ENCODE results near the gene MAP3K8. TPM values are rescaled to one million over a fixed set of nuclear protein-coding genes. Genes with fewer than 3 reads are reported as not detected.

The MAP3K8 gene
- total RNA-seq, 4 donors from 2014 or later, result 30.3 to 54.8 (median 47.6) TPM

- TF ChIP-seq, protein P1, sequence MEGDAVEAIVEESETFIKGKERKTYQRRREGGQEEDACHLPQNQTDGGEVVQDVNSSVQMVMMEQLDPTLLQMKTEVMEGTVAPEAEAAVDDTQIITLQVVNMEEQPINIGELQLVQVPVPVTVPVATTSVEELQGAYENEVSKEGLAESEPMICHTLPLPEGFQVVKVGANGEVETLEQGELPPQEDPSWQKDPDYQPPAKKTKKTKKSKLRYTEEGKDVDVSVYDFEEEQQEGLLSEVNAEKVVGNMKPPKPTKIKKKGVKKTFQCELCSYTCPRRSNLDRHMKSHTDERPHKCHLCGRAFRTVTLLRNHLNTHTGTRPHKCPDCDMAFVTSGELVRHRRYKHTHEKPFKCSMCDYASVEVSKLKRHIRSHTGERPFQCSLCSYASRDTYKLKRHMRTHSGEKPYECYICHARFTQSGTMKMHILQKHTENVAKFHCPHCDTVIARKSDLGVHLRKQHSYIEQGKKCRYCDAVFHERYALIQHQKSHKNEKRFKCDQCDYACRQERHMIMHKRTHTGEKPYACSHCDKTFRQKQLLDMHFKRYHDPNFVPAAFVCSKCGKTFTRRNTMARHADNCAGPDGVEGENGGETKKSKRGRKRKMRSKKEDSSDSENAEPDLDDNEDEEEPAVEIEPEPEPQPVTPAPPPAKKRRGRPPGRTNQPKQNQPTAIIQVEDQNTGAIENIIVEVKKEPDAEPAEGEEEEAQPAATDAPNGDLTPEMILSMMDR (IDR thresholded peaks at IDR 0.05; ENCODE audit: low read depth), result no peak
Measured at GRCh38 chr10:30438021-30438850, 4.3 kb downstream of the MAP3K8 start.

DNA sequence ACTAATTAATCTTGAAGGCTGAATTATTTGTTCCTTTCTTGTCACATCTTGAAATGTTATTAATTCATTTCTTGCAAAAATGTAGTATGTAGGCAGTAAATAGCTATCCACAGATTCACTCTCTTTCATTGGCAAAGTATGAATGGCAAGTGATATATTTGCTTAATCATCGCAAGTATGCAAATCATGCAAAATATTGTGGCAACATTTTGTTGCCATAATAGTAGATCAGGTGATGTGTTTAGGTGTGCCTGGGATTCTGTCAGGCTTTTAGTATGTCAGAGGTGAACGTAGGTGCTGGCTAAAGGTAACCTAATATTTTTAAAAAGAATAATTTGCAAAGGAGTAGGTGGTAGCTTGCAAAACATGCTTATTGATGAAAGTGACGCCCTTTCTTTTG is 5.9 kb downstream of the MAP3K8 start:
- TF ChIP-seq, protein P1 (IDR thresholded peaks at IDR 0.05; ENCODE audit: low read depth), result no peak

- TF ChIP-seq, protein P1 (IDR thresholded peaks at IDR 0.05; ENCODE audit: low read depth), result no peak
Measured at GRCh38 chr10:30442019-30442606, 8.1 kb downstream of the MAP3K8 start.

GRCh38 chr10:30443049-30443448 is 9.1 kb downstream of the MAP3K8 start:
- TF ChIP-seq, protein P1 (IDR thresholded peaks at IDR 0.05; ENCODE audit: low read depth), result no peak

DNA sequence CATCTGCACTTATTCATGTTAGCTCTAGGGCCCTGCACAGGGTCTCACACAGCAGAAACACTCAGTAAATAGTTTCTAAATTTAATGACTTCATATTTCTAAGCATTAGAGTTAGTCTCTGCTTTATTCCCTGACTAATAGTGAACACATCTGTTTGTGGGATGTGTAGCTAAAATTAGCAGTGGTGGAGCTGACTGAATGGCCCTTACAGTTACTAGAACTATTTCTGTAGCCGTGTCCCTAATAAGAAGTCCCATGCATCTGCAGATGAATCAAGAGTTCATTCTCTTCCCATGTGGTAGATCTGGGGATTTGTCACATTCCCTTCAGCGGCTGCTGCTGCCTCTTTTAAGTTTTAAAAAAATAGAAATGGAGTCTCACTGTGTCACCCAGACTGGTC is 11.7 kb downstream of the MAP3K8 start:
- TF ChIP-seq, protein P1 (IDR thresholded peaks at IDR 0.05; ENCODE audit: low read depth), result no peak

DNA sequence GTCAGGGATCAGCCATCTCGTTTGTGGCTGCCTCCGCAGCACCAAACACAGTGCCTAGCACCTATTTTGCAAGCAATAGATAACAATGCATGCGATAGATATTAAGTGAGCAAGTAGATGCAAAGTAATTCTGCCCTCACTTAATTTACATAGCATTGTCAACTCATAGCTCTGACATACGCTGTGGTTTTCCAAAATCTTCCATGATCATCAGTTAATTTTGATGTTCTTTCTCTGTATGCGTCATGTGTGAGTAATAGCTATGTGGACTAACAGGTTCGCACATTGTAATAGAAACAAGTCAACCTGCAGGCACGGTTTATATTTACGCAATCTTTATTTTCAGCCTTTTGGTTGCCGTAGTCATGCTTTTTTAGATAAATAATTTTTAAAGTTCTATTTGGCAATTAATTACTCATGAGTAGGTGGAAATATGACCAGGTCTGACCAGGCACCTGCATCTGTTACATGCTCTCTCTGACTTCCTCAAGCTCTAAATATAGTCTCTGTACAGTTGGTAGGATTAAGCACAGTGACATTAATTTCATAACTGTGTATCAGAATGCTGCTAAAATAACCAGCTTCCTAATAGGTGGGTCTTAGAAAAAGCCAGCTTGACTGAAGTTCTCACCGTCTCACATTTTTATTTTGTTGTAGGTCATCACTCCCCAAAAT is 13.3 kb downstream of the MAP3K8 start:
- TF ChIP-seq, protein P1 (IDR thresholded peaks at IDR 0.05; ENCODE audit: low read depth), result no peak

DNA sequence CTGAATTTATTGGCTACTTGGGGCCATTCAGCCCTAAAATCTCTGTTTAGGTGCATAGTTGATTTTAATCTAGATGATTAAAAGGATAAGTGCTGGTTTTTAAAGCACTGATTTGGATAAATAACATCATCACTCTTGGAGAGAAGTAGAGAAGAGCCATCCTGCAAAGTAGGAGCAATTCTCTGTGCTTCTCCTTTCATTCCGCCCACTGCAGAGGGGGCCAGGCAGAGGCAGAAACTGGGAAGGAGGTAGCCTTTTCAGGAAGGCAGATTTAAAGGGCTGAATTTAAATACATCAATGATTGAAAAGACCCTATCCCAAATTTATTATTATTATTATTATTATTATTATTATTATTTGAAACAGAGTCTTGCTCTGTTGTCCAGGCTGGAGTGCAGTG is 14.1 kb downstream of the MAP3K8 start:
- TF ChIP-seq, protein P1 (IDR thresholded peaks at IDR 0.05; ENCODE audit: low read depth), result no peak

Data from subcutaneous adipose tissue (tissue), 4 donors.